ENCODE data around the gene MYT1. TPM values are rescaled to one million over a fixed set of nuclear protein-coding genes. Genes with fewer than 3 reads are reported as not detected.

The MYT1 gene
- total and polyA plus RNA-seq, 2 of the 13 experiments (the other 11 are each of a cell fraction or from before 2014, with no cell fraction given), result 0.58 to 2.5 TPM

DNA sequence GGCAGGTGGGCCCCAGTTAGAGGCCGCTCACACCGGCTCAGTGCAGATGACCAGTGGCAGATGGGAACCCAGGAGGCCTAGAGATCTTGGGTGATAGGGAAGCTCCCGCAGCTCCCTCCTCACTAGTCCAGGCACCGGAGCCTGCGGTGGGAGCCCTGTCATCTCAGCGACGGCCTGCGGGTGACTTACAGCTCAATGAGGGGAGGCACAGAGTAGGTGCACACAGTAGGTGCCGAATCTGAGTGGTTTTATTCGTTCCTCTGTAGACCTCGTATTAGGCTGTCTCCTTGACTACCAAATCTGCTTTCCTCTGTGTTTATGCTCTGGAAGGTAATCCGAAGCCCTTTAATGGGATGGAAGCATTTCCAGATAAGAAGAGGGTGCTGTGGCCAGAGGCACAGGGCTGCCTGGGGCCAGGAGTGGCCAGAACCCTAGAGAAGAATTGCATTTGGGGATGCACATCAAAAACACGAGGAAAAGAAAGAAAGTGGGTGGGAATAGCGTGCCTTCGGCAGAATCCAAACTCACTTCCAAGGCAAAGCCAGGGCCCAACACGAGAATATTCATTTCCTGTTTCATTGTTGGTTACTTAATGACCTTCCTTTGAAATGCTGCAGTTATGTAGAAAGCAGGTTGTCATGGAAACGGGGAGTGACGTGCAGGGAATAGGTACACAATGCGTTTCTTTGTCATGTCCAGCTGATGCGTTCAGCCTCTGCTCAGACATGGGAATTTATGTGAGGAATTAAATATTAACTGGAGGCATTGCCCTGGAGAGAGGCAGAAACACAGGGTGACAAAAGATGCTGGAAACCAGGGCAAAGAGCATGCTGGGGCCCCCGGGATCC, 24.7 kb downstream of the MYT1 start (continued):
- TF ChIP-seq ZFX (CRISPR knock-in tag; IDR thresholded peaks at IDR 0.05; ENCODE audit: low read depth) (peak; percentile 65), ZFY (CRISPR knock-in tag; IDR thresholded peaks at IDR 0.05) (peak; percentile 69; the same call in 1 of the 2 replicates), MAFG (CRISPR knock-in tag; IDR thresholded peaks at IDR 0.05) (no peak), HDAC1 (CRISPR knock-in tag; IDR thresholded peaks at IDR 0.05) (peak; percentile 90), KAT8 (CRISPR knock-in tag; IDR thresholded peaks at IDR 0.05) (peak; percentile 62; the same call in 1 of the 2 replicates), ZNF75D (CRISPR knock-in tag; IDR thresholded peaks at IDR 0.05; ENCODE audit: borderline replicate concordance) (no peak), ZNF10 (CRISPR knock-in tag; IDR thresholded peaks at IDR 0.05; ENCODE audit: borderline replicate concordance, low read depth) (no peak), SPEN (CRISPR knock-in tag; IDR thresholded peaks at IDR 0.05; ENCODE audit: low read depth) (no peak), ELF1 (CRISPR knock-in tag; IDR thresholded peaks at IDR 0.05) (peak; percentile 85), CCDC6 (CRISPR knock-in tag; IDR thresholded peaks at IDR 0.05) (peak; percentile 84), ZNF138 (CRISPR knock-in tag; IDR thresholded peaks at IDR 0.05; ENCODE audit: low read depth) (no peak)
- TF ChIP-seq, protein P1, sequence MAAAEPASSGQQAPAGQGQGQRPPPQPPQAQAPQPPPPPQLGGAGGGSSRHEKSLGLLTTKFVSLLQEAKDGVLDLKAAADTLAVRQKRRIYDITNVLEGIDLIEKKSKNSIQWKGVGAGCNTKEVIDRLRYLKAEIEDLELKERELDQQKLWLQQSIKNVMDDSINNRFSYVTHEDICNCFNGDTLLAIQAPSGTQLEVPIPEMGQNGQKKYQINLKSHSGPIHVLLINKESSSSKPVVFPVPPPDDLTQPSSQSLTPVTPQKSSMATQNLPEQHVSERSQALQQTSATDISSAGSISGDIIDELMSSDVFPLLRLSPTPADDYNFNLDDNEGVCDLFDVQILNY (CRISPR knock-in tag; conservative IDR thresholded peaks at IDR 0.05), result no peak
- TF ChIP-seq, protein P2, sequence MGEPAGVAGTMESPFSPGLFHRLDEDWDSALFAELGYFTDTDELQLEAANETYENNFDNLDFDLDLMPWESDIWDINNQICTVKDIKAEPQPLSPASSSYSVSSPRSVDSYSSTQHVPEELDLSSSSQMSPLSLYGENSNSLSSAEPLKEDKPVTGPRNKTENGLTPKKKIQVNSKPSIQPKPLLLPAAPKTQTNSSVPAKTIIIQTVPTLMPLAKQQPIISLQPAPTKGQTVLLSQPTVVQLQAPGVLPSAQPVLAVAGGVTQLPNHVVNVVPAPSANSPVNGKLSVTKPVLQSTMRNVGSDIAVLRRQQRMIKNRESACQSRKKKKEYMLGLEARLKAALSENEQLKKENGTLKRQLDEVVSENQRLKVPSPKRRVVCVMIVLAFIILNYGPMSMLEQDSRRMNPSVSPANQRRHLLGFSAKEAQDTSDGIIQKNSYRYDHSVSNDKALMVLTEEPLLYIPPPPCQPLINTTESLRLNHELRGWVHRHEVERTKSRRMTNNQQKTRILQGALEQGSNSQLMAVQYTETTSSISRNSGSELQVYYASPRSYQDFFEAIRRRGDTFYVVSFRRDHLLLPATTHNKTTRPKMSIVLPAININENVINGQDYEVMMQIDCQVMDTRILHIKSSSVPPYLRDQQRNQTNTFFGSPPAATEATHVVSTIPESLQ (CRISPR knock-in tag; conservative IDR thresholded peaks at IDR 0.05), result no peak
- TF ChIP-seq, protein P3, sequence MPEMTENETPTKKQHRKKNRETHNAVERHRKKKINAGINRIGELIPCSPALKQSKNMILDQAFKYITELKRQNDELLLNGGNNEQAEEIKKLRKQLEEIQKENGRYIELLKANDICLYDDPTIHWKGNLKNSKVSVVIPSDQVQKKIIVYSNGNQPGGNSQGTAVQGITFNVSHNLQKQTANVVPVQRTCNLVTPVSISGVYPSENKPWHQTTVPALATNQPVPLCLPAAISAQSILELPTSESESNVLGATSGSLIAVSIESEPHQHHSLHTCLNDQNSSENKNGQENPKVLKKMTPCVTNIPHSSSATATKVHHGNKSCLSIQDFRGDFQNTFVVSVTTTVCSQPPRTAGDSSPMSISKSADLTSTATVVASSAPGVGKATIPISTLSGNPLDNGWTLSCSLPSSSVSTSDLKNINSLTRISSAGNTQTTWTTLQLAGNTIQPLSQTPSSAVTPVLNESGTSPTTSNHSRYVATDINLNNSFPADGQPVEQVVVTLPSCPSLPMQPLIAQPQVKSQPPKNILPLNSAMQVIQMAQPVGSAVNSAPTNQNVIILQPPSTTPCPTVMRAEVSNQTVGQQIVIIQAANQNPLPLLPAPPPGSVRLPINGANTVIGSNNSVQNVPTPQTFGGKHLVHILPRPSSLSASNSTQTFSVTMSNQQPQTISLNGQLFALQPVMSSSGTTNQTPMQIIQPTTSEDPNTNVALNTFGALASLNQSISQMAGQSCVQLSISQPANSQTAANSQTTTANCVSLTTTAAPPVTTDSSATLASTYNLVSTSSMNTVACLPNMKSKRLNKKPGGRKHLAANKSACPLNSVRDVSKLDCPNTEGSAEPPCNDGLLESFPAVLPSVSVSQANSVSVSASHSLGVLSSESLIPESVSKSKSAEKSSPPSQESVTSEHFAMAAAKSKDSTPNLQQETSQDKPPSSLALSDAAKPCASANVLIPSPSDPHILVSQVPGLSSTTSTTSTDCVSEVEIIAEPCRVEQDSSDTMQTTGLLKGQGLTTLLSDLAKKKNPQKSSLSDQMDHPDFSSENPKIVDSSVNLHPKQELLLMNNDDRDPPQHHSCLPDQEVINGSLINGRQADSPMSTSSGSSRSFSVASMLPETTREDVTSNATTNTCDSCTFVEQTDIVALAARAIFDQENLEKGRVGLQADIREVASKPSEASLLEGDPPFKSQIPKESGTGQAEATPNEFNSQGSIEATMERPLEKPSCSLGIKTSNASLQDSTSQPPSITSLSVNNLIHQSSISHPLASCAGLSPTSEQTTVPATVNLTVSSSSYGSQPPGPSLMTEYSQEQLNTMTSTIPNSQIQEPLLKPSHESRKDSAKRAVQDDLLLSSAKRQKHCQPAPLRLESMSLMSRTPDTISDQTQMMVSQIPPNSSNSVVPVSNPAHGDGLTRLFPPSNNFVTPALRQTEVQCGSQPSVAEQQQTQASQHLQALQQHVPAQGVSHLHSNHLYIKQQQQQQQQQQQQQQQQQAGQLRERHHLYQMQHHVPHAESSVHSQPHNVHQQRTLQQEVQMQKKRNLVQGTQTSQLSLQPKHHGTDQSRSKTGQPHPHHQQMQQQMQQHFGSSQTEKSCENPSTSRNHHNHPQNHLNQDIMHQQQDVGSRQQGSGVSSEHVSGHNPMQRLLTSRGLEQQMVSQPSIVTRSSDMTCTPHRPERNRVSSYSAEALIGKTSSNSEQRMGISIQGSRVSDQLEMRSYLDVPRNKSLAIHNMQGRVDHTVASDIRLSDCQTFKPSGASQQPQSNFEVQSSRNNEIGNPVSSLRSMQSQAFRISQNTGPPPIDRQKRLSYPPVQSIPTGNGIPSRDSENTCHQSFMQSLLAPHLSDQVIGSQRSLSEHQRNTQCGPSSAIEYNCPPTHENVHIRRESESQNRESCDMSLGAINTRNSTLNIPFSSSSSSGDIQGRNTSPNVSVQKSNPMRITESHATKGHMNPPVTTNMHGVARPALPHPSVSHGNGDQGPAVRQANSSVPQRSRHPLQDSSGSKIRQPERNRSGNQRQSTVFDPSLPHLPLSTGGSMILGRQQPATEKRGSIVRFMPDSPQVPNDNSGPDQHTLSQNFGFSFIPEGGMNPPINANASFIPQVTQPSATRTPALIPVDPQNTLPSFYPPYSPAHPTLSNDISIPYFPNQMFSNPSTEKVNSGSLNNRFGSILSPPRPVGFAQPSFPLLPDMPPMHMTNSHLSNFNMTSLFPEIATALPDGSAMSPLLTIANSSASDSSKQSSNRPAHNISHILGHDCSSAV (CRISPR knock-in tag; IDR thresholded peaks at IDR 0.05; ENCODE audit: borderline replicate concordance), result no peak
- TF ChIP-seq, protein P4, sequence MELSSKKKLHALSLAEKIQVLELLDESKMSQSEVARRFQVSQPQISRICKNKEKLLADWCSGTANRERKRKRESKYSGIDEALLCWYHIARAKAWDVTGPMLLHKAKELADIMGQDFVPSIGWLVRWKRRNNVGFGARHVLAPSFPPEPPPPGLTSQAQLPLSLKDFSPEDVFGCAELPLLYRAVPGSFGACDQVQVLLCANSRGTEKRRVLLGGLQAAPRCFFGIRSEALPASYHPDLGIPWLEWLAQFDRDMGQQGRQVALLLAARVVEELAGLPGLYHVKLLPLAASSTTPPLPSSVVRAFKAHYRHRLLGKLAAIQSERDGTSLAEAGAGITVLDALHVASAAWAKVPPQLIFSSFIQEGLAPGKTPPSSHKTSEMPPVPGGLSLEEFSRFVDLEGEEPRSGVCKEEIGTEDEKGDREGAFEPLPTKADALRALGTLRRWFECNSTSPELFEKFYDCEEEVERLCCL (CRISPR knock-in tag; IDR thresholded peaks at IDR 0.05; ENCODE audit: borderline replicate concordance), result no peak

Measured in HepG2 (cell line).